Right cardiac atrium (tissue), 5 donors: ENCODE data around the gene COL23A1. TPM values are rescaled to one million over a fixed set of nuclear protein-coding genes. Genes with fewer than 3 reads are reported as not detected.
A peak's percentile ranks its signal among the peaks of the same experiment; 100 is the strongest.

Experiments used
- ATAC-seq, 2 donors: fragments of 200-7000 bp; cut with Tn5 transposase; one replicate each; pipeline versions ENCODE4 v1.8.0 to v1.9.1; 2020; ENCODE audit warnings: moderate library complexity in 2 of 2, mild to moderate bottlenecking in 1 of 2
- DNase-seq, 3 donors: peaks; one replicate each; pipeline ENCODE4 v3.0.0-alpha.2; 2020
- H3K27ac ChIP-seq: one replicate; pipeline ENCODE4 v1.5.1; 2013; ENCODE audit warnings: mild to moderate bottlenecking, low read length, control low read depth, moderate library complexity
- H3K27me3 ChIP-seq: one replicate; pipeline ENCODE4 v1.6.1; 2013; ENCODE audit not compliant: control insufficient read depth, insufficient read depth
- H3K4me1 ChIP-seq: one replicate; pipeline ENCODE4 v1.6.1; 2013; ENCODE audit warnings: low read length; ENCODE audit not compliant: control insufficient read depth, insufficient read depth
- H3K4me3 ChIP-seq: one replicate; pipeline ENCODE4 v1.5.1; 2013; ENCODE audit warnings: low read length, control low read depth
- H3K9me3 ChIP-seq: one replicate; pipeline ENCODE4 v1.6.1; 2013; ENCODE audit warnings: low read length; ENCODE audit not compliant: control insufficient read depth
- WGBS: extraction: QIAGEN DNeasy Blood & Tissue Kit; methylation state at CpG from one replicate; pipeline ENCODE4 v1.1.7; 2013; 5-methylcytosine and 5-hydroxymethylcytosine counted together
- intact Hi-C, 4 donors: fragments of 100-400 bp; cut with DNase I; formaldehyde crosslinking; loops; one replicate each; pipeline versions ENCODE4 v1.11.0 to v1.14.0; 2022 to 2023
- polyA plus RNA-seq: library from polyadenylated mRNA; stranded (reverse); fragments of 200-250 nt; gene quantifications from one replicate; pipeline ENCODE4 v1.2.3, GENCODE V29; 2013
- total RNA-seq, 4 donors: library from RNA; stranded (reverse); fragmentation: NEBNext Ultra II Directional; extraction: Animal tissue kit (Norgen Biotek cat#: 25700); gene quantifications; one replicate each; pipeline ENCODE4 v1.2.1, GENCODE V29; 2021
- donor health status: healthy with polysubstance abuse.
- donor health status: DM: no; HTN: yes; CAD: no.
- donor health status: DM: no; HTN: no; CAD: no.
- donor health status: DM: no; HTN: yes; CAD: no; lungs with severe emphysema.
- donor health status: DM: yes; HTN: yes; CAD: no.

COL23A1 gene
- total and polyA plus RNA-seq, 5 donors: 2.5 to 13.6 (median 6.3) TPM

DNA sequence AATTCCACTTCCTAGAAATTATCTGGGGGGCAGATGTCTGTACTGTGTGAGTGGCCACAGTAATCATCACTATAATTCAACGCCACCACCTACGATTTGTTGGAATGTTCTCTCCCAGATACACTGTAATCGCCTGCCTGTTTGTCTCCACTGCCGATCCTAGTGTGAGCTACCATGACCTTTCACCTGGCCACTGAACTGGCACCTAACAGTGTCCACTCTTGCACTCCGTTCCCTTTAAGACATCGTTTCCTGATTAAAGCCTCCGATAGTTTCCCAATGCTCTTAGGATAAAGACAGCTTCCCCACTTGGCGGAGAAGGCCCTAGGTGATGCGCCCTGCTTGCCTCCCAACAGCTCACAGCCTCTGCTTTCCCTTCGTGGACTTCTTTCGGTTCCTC, 361.6 kb downstream of the COL23A1 start:
- Histone ChIP-seq H3K4me3 (no peak overlapping the region), H3K27ac (no peak overlapping the region), H3K27me3 (no peaks in the 10 kb centered on the region), H3K9me3 (no peaks in the 10 kb centered on the region), H3K4me1 (peaks cover 8% of the 10 kb centered on the region)
- WGBS: 91% methylated on average over 11 of the region's 11 CpGs
- ATAC-seq: no peak
- intact Hi-C loops: no loop called here
- DNase-seq: no peak

- Histone ChIP-seq H3K27ac (no peak overlapping the region), H3K4me3 (no peak overlapping the region), H3K9me3 (no peaks in the 10 kb centered on the region), H3K27me3 (no peaks in the 10 kb centered on the region), H3K4me1 (peaks cover 8% of the 10 kb centered on the region)
- intact Hi-C loops: no loop called here
- ATAC-seq: no peak
- DNase-seq: peak in 1 of 3 donors; percentile 3
- 95% methylated on average over 3 of the region's 3 CpGs for WGBS
These were observed 362.3 kb downstream of the COL23A1 start for GRCh38 chr5:178227929-178228328.

DNA sequence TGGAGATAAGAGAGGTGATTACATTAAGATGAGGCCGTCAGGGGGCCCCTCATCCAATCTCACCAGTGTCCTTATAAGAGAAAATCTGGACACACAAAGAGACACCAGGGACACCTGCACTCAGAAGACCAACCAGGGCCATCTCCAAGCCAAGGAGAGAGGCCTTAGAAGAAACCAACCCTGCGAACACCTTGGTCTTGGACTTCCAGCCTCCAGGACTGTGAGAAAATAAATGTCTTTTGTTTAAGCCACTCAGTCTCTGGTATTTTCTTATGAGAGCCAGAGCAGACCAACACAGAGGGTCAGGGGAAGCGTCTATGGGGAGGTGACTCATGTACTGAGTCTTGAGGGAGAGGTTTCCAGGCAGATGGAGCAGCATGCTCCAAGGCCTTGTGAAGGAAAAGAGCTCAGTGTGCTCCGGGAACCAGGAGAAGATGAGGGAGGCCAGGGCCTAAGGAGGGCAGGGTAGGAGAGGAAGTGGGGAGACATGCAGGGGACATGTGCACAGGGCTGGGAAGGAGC, 363.0 kb downstream of the COL23A1 start:
- no peak overlapping the region for H3K27ac ChIP-seq
- 99% methylated on average over 4 of the region's 4 CpGs for WGBS
- intact Hi-C loops: no loop called here

DNA sequence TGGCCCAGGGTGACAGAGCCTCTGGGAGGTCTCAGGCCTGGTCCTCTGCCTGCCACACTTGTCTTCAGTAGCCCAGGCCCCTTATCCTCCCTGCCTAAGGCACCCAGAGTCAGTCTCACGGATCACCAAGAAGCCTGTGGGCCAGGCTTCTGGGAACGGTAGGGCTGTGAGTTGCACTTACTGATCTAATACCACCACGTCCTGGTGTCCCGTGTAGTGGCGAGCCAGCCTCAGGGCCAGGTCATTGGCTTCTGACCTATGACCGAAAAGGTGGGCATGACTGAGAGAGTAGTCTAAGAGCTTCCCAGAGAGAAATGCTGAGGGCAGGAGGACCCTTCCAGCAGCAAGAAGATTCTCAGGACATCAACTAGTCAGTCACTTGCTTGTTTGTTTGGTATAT, 365.0 kb downstream of the COL23A1 start:
- no peak overlapping the region for H3K27ac ChIP-seq
- intact Hi-C loops: no loop called here
- H3K4me1 ChIP-seq: no peaks in the 10 kb centered on the region
- ATAC-seq (no peak), DNase-seq (peak in 1 of 3 donors; percentile 8)
- 88% methylated on average over 6 of the region's 6 CpGs for WGBS
- no peaks in the 10 kb centered on the region for H3K9me3 ChIP-seq
- no peaks in the 10 kb centered on the region for H3K27me3 ChIP-seq
- no peak overlapping the region for H3K4me3 ChIP-seq

More for the DNA sequence above, 363.0 kb downstream of the COL23A1 start:
- H3K4me1 ChIP-seq: peaks cover 8% of the 10 kb centered on the region
- H3K4me3 ChIP-seq: no peak overlapping the region
- DNase-seq: peak in 1 of 3 donors; percentile 5
- no peak for ATAC-seq
- H3K9me3 ChIP-seq: no peaks in the 10 kb centered on the region
- no peaks in the 10 kb centered on the region for H3K27me3 ChIP-seq

GRCh38 chr5:178224403-178224802, 365.8 kb downstream of the COL23A1 start:
- no peak overlapping the region for H3K4me3 ChIP-seq
- no peak overlapping the region for H3K27ac ChIP-seq
- intact Hi-C loops: no loop called here
- no peaks in the 10 kb centered on the region for H3K9me3 ChIP-seq
- DNase-seq (peak in 1 of 3 donors; percentile 15), ATAC-seq (peak; percentile 3 to 7)
- no peaks in the 10 kb centered on the region for H3K27me3 ChIP-seq
- H3K4me1 ChIP-seq: no peaks in the 10 kb centered on the region
- 87% methylated on average over 17 of the region's 17 CpGs for WGBS

GRCh38 chr5:178223828-178224335, 366.3 kb downstream of the COL23A1 start:
- H3K27me3 ChIP-seq: no peaks in the 10 kb centered on the region
- peak; percentile 17 for ATAC-seq
- intact Hi-C loops: no loop called here
- peak in 1 of 3 donors; percentile 9 for DNase-seq
- H3K4me1 ChIP-seq: no peaks in the 10 kb centered on the region
- WGBS: 47% methylated on average over 13 of the region's 13 CpGs
- no peak overlapping the region for H3K4me3 ChIP-seq
- no peak overlapping the region for H3K27ac ChIP-seq
- H3K9me3 ChIP-seq: no peaks in the 10 kb centered on the region

GRCh38 chr5:178223196-178223773, 366.9 kb downstream of the COL23A1 start:
- H3K27ac ChIP-seq: no peak overlapping the region
- no peaks in the 10 kb centered on the region for H3K27me3 ChIP-seq
- ATAC-seq (no peak), DNase-seq (peak in 1 of 3 donors; percentile 2)
- H3K4me1 ChIP-seq: no peaks in the 10 kb centered on the region
- WGBS: 80% methylated on average over 5 of the region's 5 CpGs
- no peaks in the 10 kb centered on the region for H3K9me3 ChIP-seq
- no peak overlapping the region for H3K4me3 ChIP-seq
- intact Hi-C loops: no loop called here

DNA sequence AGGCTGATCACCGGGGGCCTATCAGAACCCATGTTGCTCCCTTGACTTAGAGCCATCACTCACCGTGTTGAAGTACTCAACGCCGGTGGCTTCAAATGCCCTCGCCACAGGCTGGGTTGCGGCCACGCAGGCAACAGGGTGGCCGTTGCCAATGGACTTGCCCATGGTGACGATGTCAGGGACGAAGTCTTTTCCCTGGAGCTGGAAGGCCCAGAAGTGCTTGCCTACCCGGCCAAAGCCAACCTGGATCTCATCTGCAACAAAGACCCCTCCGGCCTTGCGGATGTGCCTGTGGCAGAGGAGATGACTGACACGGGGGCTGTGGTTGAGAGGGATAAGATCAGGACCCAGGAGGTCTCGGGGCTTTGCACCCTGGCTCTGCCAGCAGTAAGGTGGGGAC, 367.9 kb downstream of the COL23A1 start:
- Histone ChIP-seq H3K4me1 (no peaks in the 10 kb centered on the region), H3K9me3 (no peaks in the 10 kb centered on the region), H3K27me3 (no peaks in the 10 kb centered on the region), H3K4me3 (no peak overlapping the region), H3K27ac (no peak overlapping the region)
- WGBS: 97% methylated on average over 15 of the region's 15 CpGs
- peak in 1 of 3 donors; percentile 16 for DNase-seq
- no peak for ATAC-seq
- intact Hi-C loops: no loop called here

DNA sequence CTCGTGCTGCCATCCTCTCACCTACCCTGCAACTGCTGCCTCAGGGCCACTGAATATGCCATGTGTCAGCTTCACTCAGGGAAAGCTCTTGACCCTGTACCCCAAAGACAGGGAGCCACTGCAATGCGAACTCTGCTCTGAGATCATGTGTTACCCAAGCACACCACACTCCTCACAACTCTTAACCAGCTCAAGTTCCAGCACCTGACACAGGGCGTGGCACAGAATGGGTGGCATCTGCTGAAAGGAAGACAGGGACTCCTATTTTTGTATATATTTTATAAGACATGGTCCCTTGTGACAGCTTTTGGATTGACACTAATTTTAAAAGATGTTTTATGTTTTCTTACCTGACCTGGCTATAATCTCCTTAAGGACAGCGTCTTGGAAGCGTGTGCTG, 368.3 kb downstream of the COL23A1 start:
- WGBS: 76% methylated on average over 5 of the region's 5 CpGs
- Histone ChIP-seq H3K27ac (no peak overlapping the region), H3K9me3 (no peaks in the 10 kb centered on the region), H3K27me3 (no peaks in the 10 kb centered on the region), H3K4me1 (no peaks in the 10 kb centered on the region), H3K4me3 (no peak overlapping the region)
- ATAC-seq (peak in 1 of 2 donors; percentile 3), DNase-seq (peak in 1 of 3 donors; percentile 8)
- intact Hi-C loops: no loop called here

DNA sequence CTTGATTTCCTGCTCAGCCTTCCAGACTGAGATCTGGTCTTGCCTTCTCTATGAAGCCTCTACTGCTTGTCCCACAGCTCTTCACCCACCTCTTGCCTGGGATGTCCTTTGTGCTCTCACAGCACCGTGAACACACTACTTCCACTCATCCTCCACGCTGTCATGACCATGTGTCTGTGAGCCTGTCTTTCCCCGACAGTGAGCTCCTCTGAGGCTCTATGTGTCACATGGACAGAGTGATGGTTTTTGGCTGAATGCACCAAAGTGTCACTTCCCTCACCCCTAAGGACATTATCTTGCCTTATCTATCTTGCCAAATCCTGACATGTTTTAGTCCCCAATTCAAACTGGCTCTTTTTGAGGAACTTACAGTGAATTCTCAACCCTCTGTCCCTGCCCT, 368.9 kb downstream of the COL23A1 start:
- intact Hi-C loops: no loop called here
- WGBS: 57% methylated on average over 3 of the region's 3 CpGs
- no peak overlapping the region for H3K27ac ChIP-seq
- no peaks in the 10 kb centered on the region for H3K9me3 ChIP-seq
- no peak overlapping the region for H3K4me3 ChIP-seq
- no peak for ATAC-seq
- H3K4me1 ChIP-seq: no peaks in the 10 kb centered on the region
- no peaks in the 10 kb centered on the region for H3K27me3 ChIP-seq
- no peak for DNase-seq

- no peaks in the 10 kb centered on the region for H3K9me3 ChIP-seq
- H3K4me3 ChIP-seq: no peak overlapping the region
- DNase-seq (no peak), ATAC-seq (no peak)
- H3K27me3 ChIP-seq: no peaks in the 10 kb centered on the region
- 81% methylated on average over 3 of the region's 3 CpGs for WGBS
- intact Hi-C loops: no loop called here
- H3K27ac ChIP-seq: no peak overlapping the region
- H3K4me1 ChIP-seq: no peaks in the 10 kb centered on the region
These were observed 371.4 kb downstream of the COL23A1 start for GRCh38 chr5:178218827-178219226.
